Progenitor cell of endocrine pancreas (in vitro differentiated cells): ENCODE results near the gene SUGP1. TPM values are rescaled to one million over a fixed set of nuclear protein-coding genes. Genes with fewer than 3 reads are reported as not detected.
"Not testable (repeated sequence)": the region's sequence is repeated elsewhere in the genome, so short reads cannot be mapped to it uniquely, and the experiment has no call there.

Experiments used
- DNase-seq: peaks from one replicate; pipeline ENCODE4 v3.0.0; 2021; ENCODE audit warnings: low spot score; ENCODE audit not compliant: unreplicated experiment
- H3K27ac Mint-ChIP-seq: 2 replicates; pipeline ENCODE4 v1.8.0; 2021; ENCODE audit warnings: mild to moderate bottlenecking, moderate library complexity, mixed read lengths
- H3K27me3 Mint-ChIP-seq: 2 replicates; pipeline ENCODE4 v1.8.0; 2021; ENCODE audit warnings: mixed read lengths
- H3K36me3 Mint-ChIP-seq: 2 replicates; pipeline ENCODE4 v1.8.0; 2022; ENCODE audit warnings: mixed read lengths; ENCODE audit not compliant: insufficient read depth
- H3K4me1 Mint-ChIP-seq: 2 replicates; pipeline ENCODE4 v1.8.0; 2021; ENCODE audit warnings: low read depth, mixed read lengths
- H3K4me3 Mint-ChIP-seq: 2 replicates; pipeline ENCODE4 v1.8.0; 2021; ENCODE audit warnings: low read depth, mild to moderate bottlenecking, moderate library complexity, mixed read lengths
- H3K9me3 Mint-ChIP-seq: 2 replicates; pipeline ENCODE4 v1.8.0; 2021; ENCODE audit warnings: low read depth, mixed read lengths
- total RNA-seq: library from RNA; stranded (reverse); gene quantifications from 2 replicates; pipeline ENCODE4 v1.2.1, GENCODE V29; 2021
- TF ChIP-seq, protein P1 (sequence below): fragments of 200-600 bp; sonication (generic); IDR thresholded peaks from one replicate; pipeline ENCODE4 v1.5.0; 2021; ENCODE audit warnings: antibody characterized with exemption, mild to moderate bottlenecking; ENCODE audit not compliant: unreplicated experiment

Gene SUGP1
- total RNA-seq, 1 donor from 2014 or later = 95.6 TPM

DNA sequence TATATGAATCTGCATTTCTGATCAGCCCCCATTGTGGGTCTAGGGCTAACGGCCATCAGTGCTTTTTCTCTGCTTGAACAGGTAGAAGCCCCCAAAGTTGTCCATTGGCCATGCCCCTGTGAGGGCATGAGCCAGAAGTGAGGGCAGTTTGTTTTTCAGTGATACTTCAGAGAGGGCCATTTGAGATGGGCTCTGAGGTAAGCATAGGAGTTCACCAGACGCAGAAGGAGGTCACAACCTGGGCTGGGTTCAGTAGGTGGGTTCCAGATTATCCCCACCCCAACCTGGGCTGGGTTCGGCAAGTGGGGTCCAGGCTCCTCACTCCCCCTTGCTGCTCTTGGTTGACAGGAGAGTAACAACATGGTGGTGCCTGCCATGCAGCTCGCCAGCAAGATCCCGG lies 33.7 kb upstream of the SUGP1 start:
- H3K4me3 Mint-ChIP-seq = no peak overlapping the region
- no peaks in the 10 kb centered on the region for H3K4me1 Mint-ChIP-seq
- H3K27ac Mint-ChIP-seq = no peak overlapping the region
- H3K27me3 Mint-ChIP-seq = no peaks in the 10 kb centered on the region
- TF ChIP-seq, protein P1, sequence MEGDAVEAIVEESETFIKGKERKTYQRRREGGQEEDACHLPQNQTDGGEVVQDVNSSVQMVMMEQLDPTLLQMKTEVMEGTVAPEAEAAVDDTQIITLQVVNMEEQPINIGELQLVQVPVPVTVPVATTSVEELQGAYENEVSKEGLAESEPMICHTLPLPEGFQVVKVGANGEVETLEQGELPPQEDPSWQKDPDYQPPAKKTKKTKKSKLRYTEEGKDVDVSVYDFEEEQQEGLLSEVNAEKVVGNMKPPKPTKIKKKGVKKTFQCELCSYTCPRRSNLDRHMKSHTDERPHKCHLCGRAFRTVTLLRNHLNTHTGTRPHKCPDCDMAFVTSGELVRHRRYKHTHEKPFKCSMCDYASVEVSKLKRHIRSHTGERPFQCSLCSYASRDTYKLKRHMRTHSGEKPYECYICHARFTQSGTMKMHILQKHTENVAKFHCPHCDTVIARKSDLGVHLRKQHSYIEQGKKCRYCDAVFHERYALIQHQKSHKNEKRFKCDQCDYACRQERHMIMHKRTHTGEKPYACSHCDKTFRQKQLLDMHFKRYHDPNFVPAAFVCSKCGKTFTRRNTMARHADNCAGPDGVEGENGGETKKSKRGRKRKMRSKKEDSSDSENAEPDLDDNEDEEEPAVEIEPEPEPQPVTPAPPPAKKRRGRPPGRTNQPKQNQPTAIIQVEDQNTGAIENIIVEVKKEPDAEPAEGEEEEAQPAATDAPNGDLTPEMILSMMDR = no peak
- no peak for DNase-seq
- H3K36me3 Mint-ChIP-seq = peaks cover 9% of the 10 kb centered on the region
- no peaks in the 10 kb centered on the region for H3K9me3 Mint-ChIP-seq

DNA sequence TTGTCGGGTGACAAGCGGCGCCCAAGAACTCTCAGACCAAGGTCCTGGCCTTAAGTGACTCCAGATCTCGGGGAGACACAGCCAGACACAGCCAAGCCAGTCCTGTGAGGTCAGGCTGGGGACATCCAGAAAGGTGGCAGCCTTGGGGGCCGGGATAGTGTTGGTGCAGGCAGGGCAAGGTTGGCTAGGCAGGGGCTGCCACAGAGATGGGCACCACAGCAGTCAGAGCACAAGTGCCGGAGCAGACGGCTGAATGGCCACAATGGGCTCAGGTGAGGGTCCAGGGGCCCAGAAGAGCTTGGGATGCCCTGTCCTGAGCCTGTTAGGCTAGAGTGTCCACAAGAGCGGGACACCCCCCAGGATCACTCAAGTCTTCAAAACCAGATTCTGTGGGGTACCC lies 32.5 kb upstream of the SUGP1 start:
- TF ChIP-seq, protein P1 = no peak
- Mint-ChIP-seq H3K4me3 (no peak overlapping the region), H3K36me3 (peaks cover 9% of the 10 kb centered on the region), H3K27me3 (no peaks in the 10 kb centered on the region), H3K9me3 (no peaks in the 10 kb centered on the region), H3K27ac (no peak overlapping the region), H3K4me1 (no peaks in the 10 kb centered on the region)
- no peak for DNase-seq

DNA sequence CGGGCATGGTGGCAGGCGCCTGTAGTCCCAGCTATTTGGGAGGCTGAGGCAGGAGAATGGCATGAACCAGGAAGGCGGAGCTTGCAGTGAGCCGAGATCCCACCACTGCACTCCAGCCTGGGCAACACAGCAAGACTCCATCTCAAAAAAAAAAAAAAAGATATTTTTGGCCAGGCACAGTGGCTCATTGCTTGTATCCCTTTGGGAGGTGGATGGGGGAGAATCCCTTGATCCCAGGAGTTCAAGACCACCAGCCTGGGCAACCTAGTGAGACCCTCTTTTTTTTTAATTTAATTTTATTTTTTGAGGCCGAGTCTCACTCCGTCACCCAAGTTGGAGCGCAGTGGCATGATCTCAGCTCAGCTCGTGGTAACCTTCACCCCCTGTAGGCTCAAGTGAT lies 30.4 kb upstream of the SUGP1 start:
- peaks cover 13% of the 10 kb centered on the region for H3K36me3 Mint-ChIP-seq
- H3K27me3 Mint-ChIP-seq, H3K27ac Mint-ChIP-seq, H3K9me3 Mint-ChIP-seq, H3K4me3 Mint-ChIP-seq, H3K4me1 Mint-ChIP-seq, DNase-seq: not testable (repeated sequence)

DNA sequence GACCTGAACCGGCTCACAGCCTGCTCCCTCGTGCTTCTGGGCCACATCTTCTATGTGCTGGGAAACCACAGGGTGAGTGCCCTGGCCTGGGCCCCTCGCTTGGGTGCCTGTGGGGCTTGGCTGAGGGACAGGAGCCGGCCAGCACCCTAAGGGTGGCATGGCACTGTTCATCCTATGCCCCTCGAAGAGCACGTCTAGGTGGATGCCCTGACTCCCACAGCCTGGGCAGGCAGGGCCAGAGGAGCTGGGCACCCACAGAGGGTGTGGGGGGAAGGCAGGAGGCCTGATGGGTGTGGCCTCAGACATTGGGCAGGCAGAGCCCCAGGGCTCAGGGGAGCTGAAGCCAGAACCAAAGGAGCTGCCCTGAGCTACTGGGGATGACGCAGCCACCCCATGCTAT lies 29.1 kb upstream of the SUGP1 start:
- DNase-seq = no peak
- H3K36me3 Mint-ChIP-seq = peaks cover 15% of the 10 kb centered on the region
- no peaks in the 10 kb centered on the region for H3K27me3 Mint-ChIP-seq
- no peak overlapping the region for H3K4me3 Mint-ChIP-seq
- H3K4me1 Mint-ChIP-seq = no peaks in the 10 kb centered on the region
- H3K27ac Mint-ChIP-seq = no peak overlapping the region
- no peaks in the 10 kb centered on the region for H3K9me3 Mint-ChIP-seq
- TF ChIP-seq, protein P1 = no peak

DNA sequence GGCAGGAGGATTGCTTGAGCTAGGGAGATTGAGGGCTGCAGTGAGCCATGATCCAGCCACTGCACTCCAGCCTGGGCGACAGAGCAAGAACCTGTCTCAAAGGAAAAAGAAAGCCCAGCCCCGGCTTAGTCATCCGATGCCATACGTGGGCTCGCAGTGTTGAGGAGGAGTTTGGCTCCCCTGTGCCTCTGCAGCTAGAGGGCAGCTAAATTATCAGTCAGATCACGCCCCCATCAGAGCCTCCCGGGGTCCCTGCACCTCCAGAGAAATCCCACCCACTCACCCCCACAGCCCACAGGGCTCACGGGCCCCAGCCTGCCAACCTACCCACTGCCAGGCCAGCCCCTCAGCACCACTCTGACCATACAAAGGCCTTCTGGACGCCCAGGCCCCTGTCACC lies 28.0 kb upstream of the SUGP1 start:
- H3K4me3 Mint-ChIP-seq = no peak overlapping the region
- no peaks in the 10 kb centered on the region for H3K27me3 Mint-ChIP-seq
- H3K36me3 Mint-ChIP-seq = peaks cover 15% of the 10 kb centered on the region
- no peaks in the 10 kb centered on the region for H3K9me3 Mint-ChIP-seq
- TF ChIP-seq, protein P1 = no peak
- no peaks in the 10 kb centered on the region for H3K4me1 Mint-ChIP-seq
- no peak for DNase-seq
- no peak overlapping the region for H3K27ac Mint-ChIP-seq

DNA sequence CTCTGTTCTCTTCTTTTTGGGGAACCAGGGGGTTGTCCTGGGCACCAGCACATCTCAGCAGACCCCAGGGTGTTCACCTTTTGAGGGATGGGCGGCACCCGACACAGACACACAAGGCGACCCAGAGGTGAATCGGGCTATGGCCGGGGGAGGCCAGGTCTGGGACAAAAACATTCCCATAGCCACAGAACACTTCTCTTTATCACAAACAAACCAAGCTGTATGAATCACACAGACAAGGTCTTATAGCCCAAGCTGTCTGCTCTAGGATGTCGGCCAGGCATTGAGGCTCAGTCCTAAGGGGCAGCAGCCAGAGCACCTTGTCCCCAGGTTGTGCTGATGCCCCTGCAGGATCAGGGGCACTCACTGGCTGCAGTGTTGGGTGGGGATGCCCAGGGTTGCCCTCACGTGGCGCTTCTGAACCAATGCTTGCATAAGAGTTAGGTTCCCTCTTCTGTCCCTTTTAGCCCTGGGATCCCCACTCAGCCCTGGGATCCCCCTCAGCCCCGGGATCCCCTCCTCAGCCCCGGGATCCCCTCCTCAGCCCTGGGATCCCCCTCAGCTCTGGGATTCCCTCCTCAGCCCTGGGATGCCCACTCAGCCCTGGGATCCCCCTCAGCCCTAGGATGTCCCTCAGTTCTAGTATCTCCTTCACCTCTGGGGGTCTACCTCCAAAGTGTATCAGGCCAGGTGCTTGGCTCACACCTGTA lies 27.2 kb upstream of the SUGP1 start:
- H3K36me3 Mint-ChIP-seq = peaks cover 18% of the 10 kb centered on the region
- no peaks in the 10 kb centered on the region for H3K27me3 Mint-ChIP-seq
- no peak for DNase-seq
- no peaks in the 10 kb centered on the region for H3K4me1 Mint-ChIP-seq
- TF ChIP-seq, protein P1 = no peak
- no peaks in the 10 kb centered on the region for H3K9me3 Mint-ChIP-seq
- no peak overlapping the region for H3K4me3 Mint-ChIP-seq
- H3K27ac Mint-ChIP-seq = no peak overlapping the region
